NCI-H748 (cell line): ENCODE results near the gene RTN1.

Source experiments
- DNase-seq: peaks from one replicate; lab custom pipeline; 2025; ENCODE audit not compliant: unreplicated experiment; lab: John Stamatoyannopoulos, UW

The RTN1 gene

GRCh38 chr14:59852350-59852749 is 18.2 kb downstream of the RTN1 start:
- peak; percentile 64 for DNase-seq

- DNase-seq: no peak
Observed at GRCh38 chr14:59850458-59850857, 20.1 kb downstream of the RTN1 start.

GRCh38 chr14:59849411-59850130 is 21.0 kb downstream of the RTN1 start:
- no peak for DNase-seq

- DNase-seq: no peak
Observed at GRCh38 chr14:59848671-59849070, 21.9 kb downstream of the RTN1 start.

- DNase-seq: no peak
Observed at GRCh38 chr14:59847711-59848110, 22.9 kb downstream of the RTN1 start.

- DNase-seq: no peak
Observed at GRCh38 chr14:59846595-59846994, 24.0 kb downstream of the RTN1 start.

- DNase-seq: no peak
Observed at GRCh38 chr14:59845245-59845644, 25.3 kb downstream of the RTN1 start.

- DNase-seq: no peak
Observed at GRCh38 chr14:59844186-59844812, 26.3 kb downstream of the RTN1 start.

GRCh38 chr14:59836116-59836515 is 34.5 kb downstream of the RTN1 start:
- no peak for DNase-seq

GRCh38 chr14:59832653-59833294 is 37.8 kb downstream of the RTN1 start:
- no peak for DNase-seq

GRCh38 chr14:59831121-59831730 is 39.4 kb downstream of the RTN1 start:
- DNase-seq: no peak

GRCh38 chr14:59830338-59830734 is 40.2 kb downstream of the RTN1 start:
- no peak for DNase-seq

- DNase-seq: no peak
Observed at GRCh38 chr14:59829469-59830337, 40.9 kb downstream of the RTN1 start.

GRCh38 chr14:59828276-59828675 is 42.3 kb downstream of the RTN1 start:
- no peak for DNase-seq

- no peak for DNase-seq
Observed at GRCh38 chr14:59827401-59827800, 43.2 kb downstream of the RTN1 start.

- no peak for DNase-seq
Observed at GRCh38 chr14:59826150-59826549, 44.4 kb downstream of the RTN1 start.

GRCh38 chr14:59823179-59823578 is 47.4 kb downstream of the RTN1 start:
- no peak for DNase-seq

- DNase-seq: no peak
Observed at GRCh38 chr14:59819446-59820088, 51.0 kb downstream of the RTN1 start.

- no peak for DNase-seq
Observed at GRCh38 chr14:59816941-59817340, 53.6 kb downstream of the RTN1 start.

GRCh38 chr14:59814988-59815387 is 55.6 kb downstream of the RTN1 start:
- no peak for DNase-seq
